NCI-H1436 (cell line): ENCODE results near the gene CEPT1.

Experiments used
- DNase-seq: peaks from one replicate; lab custom pipeline; 2025; lab: John Stamatoyannopoulos, UW

The CEPT1 gene

GRCh38 chr1:111145963-111146768 lies 6.1 kb downstream of the CEPT1 start:
- no peak for DNase-seq

- no peak for DNase-seq
These were observed 7.9 kb downstream of the CEPT1 start for GRCh38 chr1:111147948-111148347.

- DNase-seq: no peak
These were observed 8.4 kb downstream of the CEPT1 start for GRCh38 chr1:111148376-111148881.

GRCh38 chr1:111151838-111152237 lies 11.8 kb downstream of the CEPT1 start:
- no peak for DNase-seq

- no peak for DNase-seq
These were observed 14.3 kb downstream of the CEPT1 start for GRCh38 chr1:111154021-111154999.

- DNase-seq: no peak
These were observed 17.4 kb downstream of the CEPT1 start for GRCh38 chr1:111157431-111157830.

- no peak for DNase-seq
These were observed 21.9 kb downstream of the CEPT1 start for GRCh38 chr1:111161843-111162487.

GRCh38 chr1:111162488-111162880 lies 22.5 kb downstream of the CEPT1 start:
- no peak for DNase-seq

- no peak for DNase-seq
These were observed 23.3 kb downstream of the CEPT1 start for GRCh38 chr1:111163363-111163762.

GRCh38 chr1:111164151-111164550 lies 24.1 kb downstream of the CEPT1 start:
- DNase-seq: no peak

- DNase-seq: no peak
These were observed 32.4 kb downstream of the CEPT1 start for GRCh38 chr1:111172463-111172862.

GRCh38 chr1:111174070-111174469 lies 34.0 kb downstream of the CEPT1 start:
- no peak for DNase-seq

- no peak for DNase-seq
These were observed 35.3 kb downstream of the CEPT1 start for GRCh38 chr1:111175349-111175748.

GRCh38 chr1:111176678-111177077 lies 36.7 kb downstream of the CEPT1 start:
- no peak for DNase-seq

- no peak for DNase-seq
These were observed 40.0 kb downstream of the CEPT1 start for GRCh38 chr1:111179968-111180533.

GRCh38 chr1:111182052-111182451 lies 42.0 kb downstream of the CEPT1 start:
- no peak for DNase-seq

- DNase-seq: no peak
These were observed 43.5 kb downstream of the CEPT1 start for GRCh38 chr1:111183308-111184069.

- DNase-seq: no peak
These were observed 44.6 kb downstream of the CEPT1 start for GRCh38 chr1:111184663-111185062.

- DNase-seq: no peak
These were observed 51.0 kb downstream of the CEPT1 start for GRCh38 chr1:111190931-111191451.

GRCh38 chr1:111191496-111191895 lies 51.5 kb downstream of the CEPT1 start:
- no peak for DNase-seq

- DNase-seq: no peak
These were observed 52.1 kb downstream of the CEPT1 start for GRCh38 chr1:111192074-111192473.
